HFFc6 (cell line): ENCODE results near the gene DFFA. TPM values are rescaled to one million over a fixed set of nuclear protein-coding genes. Genes with fewer than 3 reads are reported as not detected.

Experiments used
- DNase-seq: peaks from one replicate; pipeline ENCODE4 v3.0.0-alpha.2; 2018
- H3K27ac Mint-ChIP-seq: 2 replicates; pipeline ENCODE4 v1.8.0; 2020; ENCODE audit warnings: mild to moderate bottlenecking, mixed read lengths
- H3K27me3 Mint-ChIP-seq: 2 replicates; pipeline ENCODE4 v1.8.0; 2021; ENCODE audit warnings: mild to moderate bottlenecking, moderate library complexity, mixed read lengths; ENCODE audit not compliant: insufficient read depth
- H3K36me3 Mint-ChIP-seq: 2 replicates; pipeline ENCODE4 v1.8.0; 2021; ENCODE audit warnings: low read depth, mixed read lengths
- H3K4me1 Mint-ChIP-seq: 2 replicates; pipeline ENCODE4 v1.8.0; 2020; ENCODE audit warnings: low read depth, mixed read lengths
- H3K4me3 Mint-ChIP-seq: 2 replicates; pipeline ENCODE4 v1.8.0; 2020; ENCODE audit warnings: mild to moderate bottlenecking, moderate library complexity, mixed read lengths
- H3K9me3 Mint-ChIP-seq: 2 replicates; pipeline ENCODE4 v1.8.0; 2020; ENCODE audit warnings: mild to moderate bottlenecking, mixed read lengths
- CTCF ChIP-seq: fragments of 200-600 bp; sonication (generic); IDR thresholded peaks from 2 replicates; pipeline ENCODE4 v1.5.0; 2021; ENCODE audit warnings: antibody characterized with exemption, mild to moderate bottlenecking
- total RNA-seq, 6 experiments: library from RNA; stranded (reverse); fragmentation: NEBNext Ultra II Directional; extraction: Animal tissue kit (Norgen Biotek cat#: 25700); gene quantifications; 2 replicates in 1 of 6; 3 replicates in 5 of 6; pipeline ENCODE4 v1.2.3, GENCODE V29; 2021

DFFA gene
- total RNA-seq, 6 experiments from 2014 or later, result 44.1 to 58.6 (median 48.4) TPM

GRCh38 chr1:10456048-10456447 lies 16.3 kb downstream of the DFFA start:
- DNase-seq, result no peak
- no peak overlapping the region for H3K27ac Mint-ChIP-seq
- H3K4me3 Mint-ChIP-seq, result no peak overlapping the region
- peaks cover 2% of the 10 kb centered on the region for H3K36me3 Mint-ChIP-seq
- peaks cover 2% of the 10 kb centered on the region; the same call in 1 of the 2 replicates for H3K27me3 Mint-ChIP-seq
- H3K4me1 Mint-ChIP-seq, result peaks cover 27% of the 10 kb centered on the region
- no peaks in the 10 kb centered on the region for H3K9me3 Mint-ChIP-seq
- peak; percentile 9; the same call in 1 of the 2 replicates for TF ChIP-seq CTCF

DNA sequence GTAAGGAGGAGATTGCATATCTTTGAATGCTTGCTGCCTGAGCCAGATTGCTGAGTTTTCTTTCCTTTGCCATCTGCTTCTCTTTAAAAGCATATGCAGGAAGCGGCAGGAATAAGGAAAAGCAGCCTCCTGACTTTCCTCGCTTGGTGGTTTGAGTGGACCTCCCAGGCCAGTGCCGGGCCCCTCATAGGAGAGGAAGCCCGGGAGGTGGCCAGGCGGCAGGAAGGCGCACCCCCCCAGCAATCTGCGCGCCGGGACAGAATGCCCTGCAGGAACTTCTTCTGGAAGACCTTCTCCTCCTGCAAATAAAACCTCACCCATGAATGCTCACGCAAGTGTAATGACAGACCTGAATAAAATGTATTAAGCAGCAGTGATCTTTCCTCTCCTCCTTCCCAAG lies 21.0 kb downstream of the DFFA start:
- H3K27ac Mint-ChIP-seq, result peak overlapping the region; percentile 87
- peaks cover 2% of the 10 kb centered on the region; the same call in 1 of the 2 replicates for H3K27me3 Mint-ChIP-seq
- H3K4me3 Mint-ChIP-seq, result peak overlapping the region; percentile 81
- H3K36me3 Mint-ChIP-seq, result peaks cover 7% of the 10 kb centered on the region
- H3K4me1 Mint-ChIP-seq, result peaks cover 27% of the 10 kb centered on the region
- no peaks in the 10 kb centered on the region for H3K9me3 Mint-ChIP-seq
- TF ChIP-seq CTCF, result no peak
- DNase-seq, result peak; percentile 76

GRCh38 chr1:10450836-10451235 lies 21.5 kb downstream of the DFFA start:
- no peak for DNase-seq
- Mint-ChIP-seq H3K27me3 (peaks cover 1% of the 10 kb centered on the region; the same call in 1 of the 2 replicates), H3K4me3 (peak overlapping the region; percentile 81)

DNA sequence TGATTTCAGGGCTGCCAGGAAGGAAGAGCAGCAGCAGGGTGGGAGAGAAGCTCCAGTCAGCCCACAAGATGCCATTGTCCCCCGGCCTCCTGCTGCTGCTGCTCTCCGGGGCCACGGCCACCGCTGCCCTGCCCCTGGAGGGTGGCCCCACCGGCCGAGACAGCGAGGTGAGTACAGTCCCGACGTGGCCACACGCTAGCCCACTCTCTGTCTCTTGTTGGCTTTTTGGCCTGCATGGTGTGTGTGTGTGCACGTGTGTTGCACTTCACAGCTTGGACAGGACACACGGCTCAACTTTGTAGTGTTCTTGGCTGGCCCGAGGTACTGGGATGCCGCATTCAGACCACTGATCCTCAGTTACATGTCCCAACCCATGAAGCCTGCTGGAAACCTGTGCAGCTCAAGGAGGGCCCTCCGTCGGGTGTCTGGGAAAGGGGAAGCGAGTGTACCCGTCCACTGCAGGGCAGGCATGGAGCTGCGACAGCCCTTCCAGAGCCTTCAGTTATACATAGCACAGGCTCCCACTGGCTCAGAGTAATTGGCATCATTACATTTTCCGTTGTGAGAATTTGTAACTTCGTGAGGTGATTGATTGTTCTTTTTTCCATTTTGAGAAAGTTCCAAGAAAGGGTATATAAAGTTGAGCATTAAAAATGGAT lies 22.0 kb downstream of the DFFA start:
- peaks cover 27% of the 10 kb centered on the region for H3K4me1 Mint-ChIP-seq

More at GRCh38 chr1:10450836-10451235, 21.5 kb downstream of the DFFA start:
- no peak for TF ChIP-seq CTCF
- Mint-ChIP-seq H3K4me1 (peaks cover 27% of the 10 kb centered on the region), H3K36me3 (peaks cover 7% of the 10 kb centered on the region), H3K9me3 (no peaks in the 10 kb centered on the region), H3K27ac (peak overlapping the region; percentile 87)

DNA sequence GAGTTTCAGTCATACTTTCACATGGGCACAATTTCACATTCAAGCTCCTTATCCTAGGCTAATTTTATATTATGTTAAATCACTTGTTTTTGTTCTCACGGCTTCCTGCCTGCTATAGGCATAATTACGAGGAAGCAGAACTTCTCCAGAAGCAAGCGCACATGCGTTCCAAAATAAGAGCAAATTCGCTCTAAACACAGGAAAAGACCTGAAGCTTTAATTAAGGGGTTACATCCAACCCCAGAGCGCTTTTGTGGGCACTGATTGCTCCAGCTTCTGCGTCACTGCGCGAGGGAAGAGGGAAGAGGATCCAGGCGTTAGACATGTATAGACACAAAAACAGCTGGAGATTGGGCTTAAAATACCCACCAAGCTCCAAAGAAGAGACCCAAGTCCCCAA lies 22.6 kb downstream of the DFFA start, which contains the start of gene CORT:
CORT (plus strand) TSS at position 281 of the 400 bp plus-strand sequence. CDS start 193 bp downstream, outside the sequence.
- Mint-ChIP-seq H3K27ac (peak within 1 kb of the TSS; percentile 87), H3K4me3 (peak within 1 kb of the TSS; percentile 81), H3K36me3 (peaks cover 7% of the 10 kb centered on the region), H3K27me3 (no peaks in the 10 kb centered on the region), H3K9me3 (no peaks in the 10 kb centered on the region), H3K4me1 (peaks cover 31% of the 10 kb centered on the region)
- TF ChIP-seq CTCF, result no peak
- DNase-seq, result no peak

More for the DNA sequence above, 22.0 kb downstream of the DFFA start:
- Mint-ChIP-seq H3K27me3 (no peaks in the 10 kb centered on the region), H3K36me3 (peaks cover 7% of the 10 kb centered on the region), H3K9me3 (no peaks in the 10 kb centered on the region), H3K4me3 (peak overlapping the region; percentile 81), H3K27ac (peak overlapping the region; percentile 87)
- no peak for TF ChIP-seq CTCF
- no peak for DNase-seq
